Right cardiac atrium (tissue), 5 donors: ENCODE data around the gene MXD1. TPM values are rescaled to one million over a fixed set of nuclear protein-coding genes. Genes with fewer than 3 reads are reported as not detected.
A peak's percentile ranks its signal among the peaks of the same experiment; 100 is the strongest.
"Not testable (repeated sequence)": the region's sequence is repeated elsewhere in the genome, so short reads cannot be mapped to it uniquely, and the experiment has no call there.

ENCODE experiments used
- ATAC-seq, 2 donors: fragments of 200-7000 bp; cut with Tn5 transposase; one replicate each; pipeline versions ENCODE4 v1.8.0 to v1.9.1; 2020; ENCODE audit warnings: moderate library complexity in 2 of 2, mild to moderate bottlenecking in 1 of 2
- DNase-seq, 3 donors: peaks; one replicate each; pipeline ENCODE4 v3.0.0-alpha.2; 2020
- H3K27ac ChIP-seq: one replicate; pipeline ENCODE4 v1.5.1; 2013; ENCODE audit warnings: mild to moderate bottlenecking, low read length, control low read depth, moderate library complexity
- H3K27me3 ChIP-seq: one replicate; pipeline ENCODE4 v1.6.1; 2013; ENCODE audit not compliant: control insufficient read depth, insufficient read depth
- H3K4me1 ChIP-seq: one replicate; pipeline ENCODE4 v1.6.1; 2013; ENCODE audit warnings: low read length; ENCODE audit not compliant: control insufficient read depth, insufficient read depth
- H3K4me3 ChIP-seq: one replicate; pipeline ENCODE4 v1.5.1; 2013; ENCODE audit warnings: low read length, control low read depth
- H3K9me3 ChIP-seq: one replicate; pipeline ENCODE4 v1.6.1; 2013; ENCODE audit warnings: low read length; ENCODE audit not compliant: control insufficient read depth
- WGBS: extraction: QIAGEN DNeasy Blood & Tissue Kit; methylation state at CpG from one replicate; pipeline ENCODE4 v1.1.7; 2013; 5-methylcytosine and 5-hydroxymethylcytosine counted together
- intact Hi-C, 4 donors: fragments of 100-400 bp; cut with DNase I; formaldehyde crosslinking; loops; one replicate each; pipeline versions ENCODE4 v1.11.0 to v1.14.0; 2022 to 2023
- long read RNA-seq, 4 donors: library from polyadenylated mRNA; unstranded; transcript quantifications; one replicate each; pipeline ENCODE4 v2.0.0, GENCODE V29; 2020 to 2021
- polyA plus RNA-seq: library from polyadenylated mRNA; stranded (reverse); fragments of 200-250 nt; gene quantifications from one replicate; pipeline ENCODE4 v1.2.3, GENCODE V29; 2013
- total RNA-seq, 4 donors: library from RNA; stranded (reverse); fragmentation: NEBNext Ultra II Directional; extraction: Animal tissue kit (Norgen Biotek cat#: 25700); gene quantifications; one replicate each; pipeline ENCODE4 v1.2.1, GENCODE V29; 2021
- donor health status: healthy with polysubstance abuse.
- donor health status: DM: no; HTN: yes; CAD: no.
- donor health status: DM: no; HTN: no; CAD: no.
- donor health status: DM: no; HTN: yes; CAD: no; lungs with severe emphysema.
- donor health status: DM: yes; HTN: yes; CAD: no.

The MXD1 gene, protein sequence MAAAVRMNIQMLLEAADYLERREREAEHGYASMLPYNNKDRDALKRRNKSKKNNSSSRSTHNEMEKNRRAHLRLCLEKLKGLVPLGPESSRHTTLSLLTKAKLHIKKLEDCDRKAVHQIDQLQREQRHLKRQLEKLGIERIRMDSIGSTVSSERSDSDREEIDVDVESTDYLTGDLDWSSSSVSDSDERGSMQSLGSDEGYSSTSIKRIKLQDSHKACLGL
- total RNA-seq = 1 to 10 TPM; 6.1 to 7.9 (median 6.6) TPM
- 2.7 TPM for polyA plus RNA-seq
- long read RNA-seq, donor 1, full-length matches to known transcripts = 2 of 6 reads
- long read RNA-seq, donor 1, partial matches to known transcripts = 0 of 6 reads
- long read RNA-seq, donor 1, other reads (novel, unspliced or antisense) = 4 of 6 reads
- long read RNA-seq, donor 2, partial matches to known transcripts = 0 of 2 reads
- long read RNA-seq, donor 2, other reads (novel, unspliced or antisense) = 2 of 2 reads
- long read RNA-seq, donor 3, partial matches to known transcripts = 1 of 12 reads
- long read RNA-seq, donor 3, other reads (novel, unspliced or antisense) = 11 of 12 reads
- long read RNA-seq, donor 4, partial matches to known transcripts = 0 of 4 reads
- long read RNA-seq, donor 4, other reads (novel, unspliced or antisense) = 4 of 4 reads

DNA sequence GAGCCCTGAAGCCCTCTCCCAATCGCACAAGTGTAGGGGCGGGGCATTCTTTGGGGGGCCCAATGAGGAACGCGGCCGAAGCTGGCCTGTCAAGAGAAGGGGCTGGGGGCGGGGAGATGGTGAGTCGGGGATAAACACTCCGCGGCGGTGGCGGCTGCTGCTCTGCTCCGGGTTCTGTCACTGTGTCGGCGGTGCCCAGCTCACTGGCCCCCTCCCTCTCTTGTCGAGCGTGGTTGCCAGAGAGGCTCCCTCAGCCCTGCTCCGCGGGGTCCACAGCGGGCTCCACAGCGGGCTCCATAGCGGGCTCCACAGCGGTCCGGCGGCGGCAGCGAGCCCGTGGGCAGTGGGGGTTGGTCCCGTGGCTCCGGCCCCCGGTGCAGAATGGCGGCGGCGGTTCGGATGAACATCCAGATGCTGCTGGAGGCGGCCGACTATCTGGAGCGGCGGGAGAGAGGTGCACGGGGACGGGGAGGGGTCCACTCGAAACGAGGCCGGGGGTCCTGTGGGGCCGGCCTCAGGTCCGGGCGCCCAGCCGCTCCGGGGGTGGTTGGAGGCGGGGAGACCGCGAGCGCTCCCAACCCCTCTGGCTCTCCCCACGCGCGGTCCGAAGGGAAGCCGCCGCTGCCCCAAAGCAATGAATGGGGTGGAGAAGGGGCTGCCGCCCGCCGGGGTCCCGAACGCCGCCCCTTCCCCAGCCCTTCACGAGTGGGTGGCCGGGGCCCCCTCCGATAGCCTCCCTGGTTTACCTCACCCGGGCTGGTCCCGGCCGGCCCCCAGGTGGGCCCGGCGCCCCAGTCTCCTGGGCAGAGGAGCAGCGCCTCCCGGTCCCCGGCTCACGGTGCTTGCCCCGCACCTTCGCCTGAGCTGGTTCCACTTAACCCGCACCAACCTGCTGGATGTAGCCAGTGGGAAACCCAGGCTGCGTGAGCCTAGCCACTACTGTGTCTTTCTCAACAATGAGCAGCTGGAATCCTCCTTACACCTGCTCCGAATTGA, at the start of gene MXD1:
MXD1 (plus strand) TSS at position 160 of the 996 bp plus-strand sequence; CDS start at position 382, 222 bp downstream.
- peak; percentile 26 to 100 (median 64) for DNase-seq
- H3K9me3 ChIP-seq = no peaks in the 10 kb centered on the region
- H3K27me3 ChIP-seq = no peaks in the 10 kb centered on the region
- H3K4me3 ChIP-seq = peak within 1 kb of the TSS; percentile 87
- no peaks in the 10 kb centered on the region for H3K4me1 ChIP-seq
- under 1% methylated on average over 81 of the region's 81 CpGs for whole genome bisulfite sequencing
- H3K27ac ChIP-seq = peak within 1 kb of the TSS; percentile 97
- ATAC-seq = peak in 1 of 2 donors; percentile 1
- intact Hi-C loops = loop anchor here (5.0 to 10.0 kb wide), 6 partner anchors 157 to 382 kb away; partner anchors contain the start of genes PCBP1 (in 3 of the 4) and SNRPG (in 1 of the 4)

DNA sequence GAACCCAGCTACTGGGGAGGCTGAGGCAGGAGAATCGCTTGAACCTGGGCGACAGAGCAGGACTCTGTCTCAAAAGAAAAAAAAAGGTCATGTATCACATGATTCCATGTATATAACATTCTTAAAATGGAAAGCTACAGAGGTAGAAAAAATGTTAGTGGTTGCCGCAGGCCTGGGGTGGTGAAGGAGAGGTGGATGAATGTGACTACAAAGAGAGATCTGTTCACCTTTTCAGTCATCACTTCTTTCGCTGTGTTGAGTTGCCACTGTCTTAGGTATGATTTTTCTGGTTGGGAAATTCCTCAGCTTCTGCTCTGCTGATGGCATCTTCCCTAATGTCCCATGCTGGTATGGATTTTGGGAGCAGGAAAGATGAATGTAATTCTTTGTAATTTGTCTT, 26.5 kb upstream of the MXD1 start:
- DNase-seq (no peak), ATAC-seq (no peak)
- Histone ChIP-seq H3K4me3 (no peak overlapping the region), H3K27me3 (no peaks in the 10 kb centered on the region), H3K4me1 (no peaks in the 10 kb centered on the region), H3K9me3 (no peaks in the 10 kb centered on the region), H3K27ac (no peak overlapping the region)
- intact Hi-C loops = no loop called here
- WGBS = 96% methylated on average over 4 of the region's 4 CpGs

DNA sequence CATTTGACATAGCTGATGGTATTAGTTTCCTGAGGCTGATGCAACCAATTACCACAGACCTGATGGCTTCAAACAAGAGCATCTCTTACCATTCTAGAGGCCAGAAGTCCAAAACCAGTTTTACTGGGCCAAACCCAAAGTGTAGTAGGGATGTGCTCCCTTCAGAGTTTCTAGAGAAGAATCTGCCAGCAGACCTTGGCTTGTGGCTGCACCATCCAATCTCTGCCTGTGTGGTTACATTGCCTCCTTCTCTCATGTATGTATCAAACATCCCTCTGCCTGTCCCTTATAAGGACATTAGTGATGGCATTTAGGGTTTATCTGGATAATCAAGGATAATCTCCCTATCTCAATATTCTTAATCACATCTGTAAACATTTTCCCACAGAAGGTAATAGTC, 25.6 kb upstream of the MXD1 start:
- Histone ChIP-seq H3K27me3 (no peaks in the 10 kb centered on the region), H3K27ac (no peak overlapping the region), H3K9me3 (no peaks in the 10 kb centered on the region), H3K4me3 (no peak overlapping the region), H3K4me1 (no peaks in the 10 kb centered on the region)
- DNase-seq (no peak), ATAC-seq (no peak)
- intact Hi-C loops = no loop called here

DNA sequence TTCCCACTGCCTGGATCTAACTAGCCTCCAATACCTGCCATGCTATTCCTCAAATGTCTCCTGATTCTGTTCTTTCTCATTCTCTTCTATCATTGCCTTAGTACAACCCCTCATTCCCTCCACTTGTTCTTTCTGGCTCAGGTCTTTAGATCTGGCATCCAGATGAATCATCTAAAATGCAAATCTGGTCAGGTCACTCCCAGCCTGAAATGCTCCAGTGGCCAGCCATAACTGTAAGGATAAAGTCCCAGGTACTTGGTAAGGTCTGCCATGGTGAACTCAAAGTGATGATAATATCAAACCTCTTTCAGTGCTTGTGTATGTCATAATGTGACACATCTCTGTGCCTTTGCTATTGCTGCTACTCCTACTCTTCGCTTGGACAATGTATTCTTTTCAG, 24.0 kb upstream of the MXD1 start:
- H3K4me1 ChIP-seq = peaks cover 2% of the 10 kb centered on the region
- no peaks in the 10 kb centered on the region for H3K9me3 ChIP-seq
- no peaks in the 10 kb centered on the region for H3K27me3 ChIP-seq
- no peak for DNase-seq
- 38% methylated on average over 1 of the region's 1 CpG for WGBS
- ATAC-seq = no peak
- intact Hi-C loops = no loop called here
- H3K4me3 ChIP-seq = no peak overlapping the region
- H3K27ac ChIP-seq = no peak overlapping the region

DNA sequence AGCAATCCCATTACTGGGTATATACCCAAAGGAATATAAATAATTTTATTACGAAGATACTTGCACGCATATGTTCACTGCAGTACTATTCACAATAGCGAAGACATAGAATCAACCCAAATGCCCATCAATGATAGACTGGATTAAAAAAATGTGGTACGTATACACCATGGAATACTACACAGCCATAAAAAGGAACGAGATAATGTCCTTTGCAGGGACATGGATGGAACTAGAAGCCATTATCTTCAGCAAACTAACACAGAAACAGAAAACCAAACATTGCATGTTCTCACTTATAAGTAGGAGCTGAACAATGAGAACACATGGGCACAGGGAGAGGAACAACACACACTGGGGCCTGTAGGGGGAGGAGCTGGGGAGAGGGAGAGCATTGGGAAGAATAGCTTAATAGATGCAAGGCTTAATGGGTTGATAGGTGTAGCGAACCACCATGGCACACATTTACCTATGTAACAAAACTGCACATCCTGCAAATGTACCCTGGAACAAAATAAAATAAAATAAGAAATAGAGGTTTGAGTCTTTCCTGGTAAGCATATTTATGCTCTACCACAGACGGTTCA, 22.0 kb upstream of the MXD1 start:
- peak in 1 of 2 donors; percentile 15 for ATAC-seq
- DNase-seq, H3K27me3 ChIP-seq, H3K9me3 ChIP-seq, H3K27ac ChIP-seq, H3K4me1 ChIP-seq, intact Hi-C loops: not testable (repeated sequence)
- WGBS = 94% methylated on average over 7 of the region's 7 CpGs
- peak overlapping the region; percentile 96 for H3K4me3 ChIP-seq

DNA sequence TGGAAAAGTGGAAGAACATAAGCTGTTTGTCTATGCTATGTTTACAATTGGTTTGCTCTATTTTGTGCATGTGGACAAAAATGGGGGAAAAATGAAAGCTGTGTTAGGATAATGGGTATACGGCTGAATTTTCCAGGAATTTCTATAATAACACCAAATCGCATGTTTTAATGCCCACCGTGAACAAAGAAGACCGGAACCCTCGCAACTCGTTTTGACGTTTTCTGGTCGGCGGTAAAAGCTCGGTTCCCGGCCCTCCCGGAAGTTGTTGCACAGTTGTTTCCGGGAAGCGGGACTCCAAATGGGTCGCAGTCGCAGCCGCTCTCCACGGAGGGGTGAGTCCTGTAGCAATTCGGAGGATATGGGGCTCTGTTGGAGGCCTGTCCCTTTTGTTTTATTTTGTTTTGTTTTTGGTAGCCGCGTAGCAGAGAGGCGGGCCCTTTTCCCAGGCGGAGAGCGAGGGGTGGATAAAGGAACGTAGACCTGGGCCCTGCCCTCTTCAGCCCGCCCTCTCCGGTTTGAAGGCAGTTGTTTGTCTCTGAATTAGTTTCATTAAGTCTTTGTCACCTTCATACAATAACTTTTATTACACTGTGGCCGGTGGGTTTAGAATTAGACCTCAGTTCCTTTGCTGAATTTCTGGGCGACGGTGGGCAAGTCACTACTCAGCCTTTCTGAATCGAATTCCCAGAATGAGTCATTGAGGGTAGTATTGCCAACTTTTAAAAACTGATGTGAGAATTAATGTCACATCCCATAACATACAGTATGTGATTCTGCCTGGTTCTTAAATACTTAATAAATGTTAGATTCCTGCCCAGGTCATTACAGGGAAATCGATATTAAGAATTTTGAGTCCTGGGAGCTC, 21.0 kb upstream of the MXD1 start, which contains the start of gene SNRNP27:
SNRNP27 (plus strand) TSS at position 273 of the 868 bp plus-strand sequence; CDS start at position 302, 29 bp downstream.
- WGBS = under 1% methylated on average over 32 of the region's 32 CpGs
- Histone ChIP-seq H3K4me1 (peaks cover 2% of the 10 kb centered on the region), H3K9me3 (no peaks in the 10 kb centered on the region), H3K27me3 (no peaks in the 10 kb centered on the region), H3K4me3 (peak within 1 kb of the TSS; percentile 96), H3K27ac (peak within 1 kb of the TSS; percentile 83)
- intact Hi-C loops = no loop called here
- ATAC-seq (peak; percentile 91 to 92), DNase-seq (peak; percentile 72 to 88 (median 88))

DNA sequence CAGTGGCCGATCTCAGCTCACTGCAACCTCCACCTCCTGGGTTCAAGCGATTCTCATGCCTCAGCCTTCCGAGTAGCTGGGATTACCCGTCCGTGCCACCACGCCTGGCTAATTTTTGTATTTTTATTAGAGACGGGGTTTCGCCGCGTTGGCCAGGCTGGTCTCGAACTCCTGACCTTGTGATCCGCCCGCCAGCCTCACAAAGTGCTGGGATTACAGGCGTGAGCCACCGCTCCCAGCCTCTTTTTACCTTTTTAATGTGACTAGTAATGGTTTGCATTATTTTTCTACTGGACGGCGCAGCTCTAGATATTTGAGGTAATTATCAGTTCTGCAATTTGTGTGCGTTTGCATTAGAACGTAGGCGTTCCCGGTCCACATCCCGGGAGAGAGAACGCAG, 20.2 kb upstream of the MXD1 start:
- peak overlapping the region; percentile 96 for H3K4me3 ChIP-seq
- DNase-seq, H3K27ac ChIP-seq, ATAC-seq, H3K9me3 ChIP-seq, intact Hi-C loops, H3K4me1 ChIP-seq, H3K27me3 ChIP-seq: not testable (repeated sequence)
- 38% methylated on average over 23 of the region's 23 CpGs for WGBS

DNA sequence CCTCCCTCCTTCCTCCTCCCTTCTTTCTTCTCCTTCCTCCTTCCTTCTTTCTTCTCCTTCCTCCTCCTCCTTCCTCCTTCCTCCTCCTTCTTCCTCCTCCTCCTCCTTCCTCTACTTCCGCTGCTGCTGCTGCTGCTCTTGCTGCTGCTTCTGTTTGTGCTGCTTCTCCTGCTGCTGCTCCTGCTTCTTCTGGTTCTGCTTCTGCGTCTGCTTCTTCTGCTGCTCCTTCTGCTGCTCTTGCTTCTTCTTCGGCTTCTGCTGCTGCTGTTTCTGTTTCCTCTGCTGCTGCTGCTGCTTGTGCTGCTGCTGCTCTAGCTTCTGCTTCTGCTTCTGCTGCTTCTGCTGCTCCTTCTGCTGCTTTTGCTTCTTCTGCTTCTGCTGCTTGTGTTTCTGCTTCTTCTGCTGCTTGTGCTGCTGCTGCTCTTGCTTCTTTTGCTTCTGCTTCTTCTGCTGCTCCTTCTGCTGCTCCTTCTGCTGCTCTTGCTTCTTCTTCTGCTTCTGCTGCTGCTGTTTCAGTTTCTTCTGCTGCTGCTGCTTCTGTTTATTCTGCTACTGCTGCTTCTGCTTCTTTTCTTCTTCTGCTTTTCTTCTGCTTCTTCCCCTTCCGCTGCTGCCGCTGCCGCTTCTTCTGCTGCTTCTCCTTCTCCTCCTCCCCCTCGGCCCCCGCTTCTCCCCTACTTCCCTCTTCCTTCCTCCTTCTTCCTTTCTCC, 12.5 kb upstream of the MXD1 start:
- H3K27ac ChIP-seq = no peak overlapping the region
- peak in 2 of 3 donors; percentile 31 to 68 for DNase-seq
- ATAC-seq = no peak
- H3K9me3 ChIP-seq = no peaks in the 10 kb centered on the region
- intact Hi-C loops = loop anchor here in 1 of 4 donors (10.0 kb wide), 1 partner anchor 252 kb away; no protein-coding TSS in a partner anchor
- no peaks in the 10 kb centered on the region for H3K27me3 ChIP-seq
- no peaks in the 10 kb centered on the region for H3K4me1 ChIP-seq
- 57% methylated on average over 8 of the region's 8 CpGs for WGBS
- no peak overlapping the region for H3K4me3 ChIP-seq

DNA sequence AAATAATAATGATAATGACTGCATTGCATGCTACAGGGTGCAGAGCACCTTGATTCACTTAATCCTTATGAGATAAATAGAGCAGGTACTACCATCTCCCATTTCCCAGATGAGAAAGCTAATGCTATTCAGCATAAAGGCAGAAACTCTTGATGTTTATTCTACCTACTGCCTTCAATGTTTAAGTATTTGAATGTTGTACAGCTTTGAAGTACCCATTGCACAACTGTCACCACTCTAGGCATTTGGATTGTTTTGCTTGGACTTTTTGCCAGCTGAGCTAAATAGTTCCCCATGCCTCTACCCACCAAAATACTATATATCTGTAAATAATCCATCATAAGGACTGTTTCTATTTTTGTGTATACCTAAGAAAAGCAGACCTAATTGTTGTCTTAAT, 7.7 kb upstream of the MXD1 start:
- ATAC-seq (no peak), DNase-seq (no peak)
- Histone ChIP-seq H3K27me3 (no peaks in the 10 kb centered on the region), H3K27ac (no peak overlapping the region), H3K4me1 (no peaks in the 10 kb centered on the region), H3K4me3 (no peak overlapping the region), H3K9me3 (no peaks in the 10 kb centered on the region)
- intact Hi-C loops = loop anchor here in 1 of 4 donors (10.0 kb wide), 1 partner anchor 248 kb away; no protein-coding TSS in a partner anchor
